Nephron (organoid): ENCODE data around the gene CAPN3.

Experiments used
- H3K27ac Mint-ChIP-seq, 3 experiments: 2 replicates each; pipeline ENCODE4 v1.8.0; 2020; ENCODE audit warnings: mixed read lengths in 3 of 3, mild to moderate bottlenecking in 2 of 3, moderate library complexity in 1 of 3
- H3K27me3 Mint-ChIP-seq: 2 replicates; pipeline ENCODE4 v1.8.0; 2021; ENCODE audit warnings: low read depth, mild to moderate bottlenecking, moderate library complexity, mixed read lengths
- H3K36me3 Mint-ChIP-seq: 2 replicates; pipeline ENCODE4 v1.8.0; 2020; ENCODE audit warnings: low read depth, mixed read lengths
- H3K4me1 Mint-ChIP-seq: 2 replicates; pipeline ENCODE4 v1.8.0; 2020; ENCODE audit warnings: mixed read lengths
- H3K4me3 Mint-ChIP-seq, 3 experiments: 2 replicates each; pipeline ENCODE4 v1.8.0; 2020; ENCODE audit warnings: mild to moderate bottlenecking in 3 of 3, mixed read lengths in 3 of 3, moderate library complexity in 2 of 3
- H3K9me3 Mint-ChIP-seq: 2 replicates; pipeline ENCODE4 v1.8.0; 2020; ENCODE audit warnings: mixed read lengths
- TF ChIP-seq, protein P1 (sequence below), 3 experiments: fragments of 200-600 bp; sonication (generic); IDR thresholded peaks; one replicate each; pipeline ENCODE4 v1.5.0; 2021; ENCODE audit warnings: antibody characterized with exemption in 3 of 3; ENCODE audit not compliant: unreplicated experiment in 3 of 3

CAPN3 gene

DNA sequence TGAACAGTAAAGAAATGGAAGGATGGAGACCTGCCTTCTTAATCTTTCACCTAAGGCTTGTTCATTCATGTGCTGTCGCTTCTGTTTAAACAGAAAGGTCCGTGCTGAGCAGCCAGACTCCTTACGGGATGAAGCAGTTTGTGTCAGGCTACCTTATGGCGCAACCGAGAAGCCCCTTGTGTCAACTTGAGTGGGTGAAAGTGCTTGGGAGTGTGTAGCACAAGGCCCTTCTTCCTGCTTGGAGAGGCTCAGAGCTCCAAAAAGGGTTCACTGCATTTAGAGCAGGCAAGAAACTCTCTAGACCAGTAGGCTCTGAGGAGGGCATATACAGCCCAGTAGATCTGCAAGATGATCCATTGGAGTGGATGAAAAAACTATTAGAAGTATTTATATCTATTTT, 16.0 kb downstream of the CAPN3 start:
- H3K9me3 Mint-ChIP-seq = peaks cover 13% of the 10 kb centered on the region
- H3K27me3 Mint-ChIP-seq = no peaks in the 10 kb centered on the region
- H3K27ac Mint-ChIP-seq = no peak overlapping the region
- no peaks in the 10 kb centered on the region for H3K4me1 Mint-ChIP-seq
- H3K36me3 Mint-ChIP-seq = no peaks in the 10 kb centered on the region
- TF ChIP-seq, protein P1, sequence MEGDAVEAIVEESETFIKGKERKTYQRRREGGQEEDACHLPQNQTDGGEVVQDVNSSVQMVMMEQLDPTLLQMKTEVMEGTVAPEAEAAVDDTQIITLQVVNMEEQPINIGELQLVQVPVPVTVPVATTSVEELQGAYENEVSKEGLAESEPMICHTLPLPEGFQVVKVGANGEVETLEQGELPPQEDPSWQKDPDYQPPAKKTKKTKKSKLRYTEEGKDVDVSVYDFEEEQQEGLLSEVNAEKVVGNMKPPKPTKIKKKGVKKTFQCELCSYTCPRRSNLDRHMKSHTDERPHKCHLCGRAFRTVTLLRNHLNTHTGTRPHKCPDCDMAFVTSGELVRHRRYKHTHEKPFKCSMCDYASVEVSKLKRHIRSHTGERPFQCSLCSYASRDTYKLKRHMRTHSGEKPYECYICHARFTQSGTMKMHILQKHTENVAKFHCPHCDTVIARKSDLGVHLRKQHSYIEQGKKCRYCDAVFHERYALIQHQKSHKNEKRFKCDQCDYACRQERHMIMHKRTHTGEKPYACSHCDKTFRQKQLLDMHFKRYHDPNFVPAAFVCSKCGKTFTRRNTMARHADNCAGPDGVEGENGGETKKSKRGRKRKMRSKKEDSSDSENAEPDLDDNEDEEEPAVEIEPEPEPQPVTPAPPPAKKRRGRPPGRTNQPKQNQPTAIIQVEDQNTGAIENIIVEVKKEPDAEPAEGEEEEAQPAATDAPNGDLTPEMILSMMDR (IDR thresholded peaks at IDR 0.05; ENCODE audit: unreplicated experiment in 3 of 3) = no peak
- no peak overlapping the region for H3K4me3 Mint-ChIP-seq

DNA sequence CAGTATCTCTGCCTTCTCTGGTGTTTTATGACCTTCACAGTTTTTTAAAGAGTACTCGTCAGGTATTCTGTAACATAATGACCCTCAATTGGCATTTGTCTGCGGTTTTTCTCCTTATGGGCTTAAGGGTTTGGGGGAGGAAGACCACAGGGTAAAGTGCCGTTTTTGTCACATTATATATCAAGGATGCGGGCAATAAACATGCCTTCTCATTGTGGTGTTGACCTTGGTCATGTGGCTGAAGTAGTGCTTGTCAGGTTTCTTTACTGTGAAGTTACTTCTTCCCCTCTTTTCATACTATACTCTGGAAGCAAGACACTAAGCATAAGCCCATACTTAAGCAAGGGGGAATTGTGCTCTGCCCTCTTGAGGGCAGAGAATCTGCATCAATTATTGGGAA, 16.6 kb downstream of the CAPN3 start:
- H3K4me3 Mint-ChIP-seq = no peak overlapping the region
- H3K27ac Mint-ChIP-seq = no peak overlapping the region
- TF ChIP-seq, protein P1 (IDR thresholded peaks at IDR 0.05; ENCODE audit: unreplicated experiment in 3 of 3) = no peak
- no peaks in the 10 kb centered on the region for H3K27me3 Mint-ChIP-seq
- peaks cover 12% of the 10 kb centered on the region for H3K9me3 Mint-ChIP-seq
- H3K4me1 Mint-ChIP-seq = no peaks in the 10 kb centered on the region
- H3K36me3 Mint-ChIP-seq = no peaks in the 10 kb centered on the region

DNA sequence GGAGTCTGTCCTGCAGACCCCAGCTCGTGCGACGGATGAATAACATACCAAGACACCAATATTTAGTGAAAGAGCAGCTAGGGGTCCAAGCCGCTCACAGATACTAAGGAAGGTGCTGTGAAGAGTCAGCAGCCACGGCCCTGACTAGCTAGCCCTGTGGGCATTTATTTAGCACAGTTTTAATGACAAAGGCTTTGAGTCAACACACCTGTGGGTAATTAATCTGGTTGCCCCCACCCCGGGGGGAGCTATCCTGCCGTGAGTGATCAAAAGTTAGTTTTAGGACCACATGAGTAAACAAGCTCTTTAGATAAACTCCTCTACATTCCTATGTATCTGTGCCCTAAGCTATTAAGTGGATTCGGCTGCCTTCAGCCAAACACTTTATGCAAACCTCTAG, 18.7 kb downstream of the CAPN3 start:
- Mint-ChIP-seq H3K27ac (no peak overlapping the region), H3K4me1 (no peaks in the 10 kb centered on the region), H3K4me3 (no peak overlapping the region), H3K27me3 (no peaks in the 10 kb centered on the region), H3K9me3 (peaks cover 9% of the 10 kb centered on the region), H3K36me3 (no peaks in the 10 kb centered on the region)
- TF ChIP-seq, protein P1 (IDR thresholded peaks at IDR 0.05; ENCODE audit: unreplicated experiment in 3 of 3) = no peak

DNA sequence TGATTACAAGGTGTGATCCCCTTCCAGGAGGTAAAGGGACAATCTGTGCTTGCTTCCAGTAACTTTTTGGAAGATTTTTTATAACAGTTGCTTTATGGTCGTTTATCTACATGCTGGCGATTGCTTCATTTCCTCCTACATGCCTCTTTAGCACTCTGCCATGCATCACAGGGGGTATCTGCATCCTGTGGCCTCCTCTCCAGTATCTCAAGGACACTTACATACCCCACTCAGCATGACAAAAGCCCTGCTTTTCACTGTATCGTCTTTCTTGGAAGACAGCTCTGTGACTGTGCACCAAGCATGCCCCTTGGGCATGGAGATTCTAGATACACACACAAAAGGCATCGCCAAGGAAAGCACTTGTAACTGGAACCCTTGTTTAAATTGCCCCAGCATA, 25.3 kb downstream of the CAPN3 start:
- Mint-ChIP-seq H3K36me3 (no peaks in the 10 kb centered on the region), H3K27me3 (peaks cover 4% of the 10 kb centered on the region), H3K4me3 (no peak overlapping the region), H3K27ac (no peak overlapping the region), H3K9me3 (peaks cover under 1% of the 10 kb centered on the region), H3K4me1 (peaks cover 14% of the 10 kb centered on the region)
- TF ChIP-seq, protein P1 (IDR thresholded peaks at IDR 0.05; ENCODE audit: unreplicated experiment in 3 of 3) = no peak

DNA sequence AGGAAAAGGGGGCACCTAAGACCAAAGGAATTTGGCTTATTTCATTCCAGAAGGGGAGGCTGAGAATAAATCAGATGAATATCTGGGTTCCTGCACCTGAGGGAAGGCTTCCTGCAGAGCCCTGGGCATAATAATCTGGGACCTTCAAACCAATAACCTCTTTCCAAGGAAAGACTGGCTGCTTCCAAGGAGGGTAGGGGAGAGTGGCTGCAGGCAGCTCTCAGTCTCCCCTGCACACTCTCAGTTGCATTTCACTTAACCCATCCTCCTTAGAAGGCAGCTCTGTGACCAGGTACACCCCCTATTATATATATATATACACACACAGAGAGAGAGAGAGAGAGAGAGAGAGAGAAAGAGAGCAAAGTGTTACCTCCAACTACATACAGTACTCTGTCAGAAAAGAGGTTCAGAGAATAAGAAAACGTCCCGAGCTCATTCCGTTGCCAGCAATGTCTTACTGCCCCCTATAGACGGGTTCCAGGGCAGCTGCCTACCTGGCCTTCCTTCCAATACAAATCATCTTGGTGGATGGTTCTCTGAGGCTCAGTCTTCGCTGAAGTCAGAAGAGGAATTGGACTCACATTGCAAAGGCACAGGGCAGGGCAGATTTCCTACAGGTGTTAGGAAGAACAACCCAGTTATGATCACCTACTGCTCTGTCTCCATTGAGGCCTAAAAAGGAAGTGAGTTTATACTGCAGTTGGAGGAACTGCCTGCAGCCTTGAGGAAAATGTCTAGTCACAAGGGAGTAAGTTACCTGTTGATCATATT, 26.1 kb downstream of the CAPN3 start:
- Mint-ChIP-seq H3K36me3 (no peaks in the 10 kb centered on the region), H3K4me1 (peaks cover 14% of the 10 kb centered on the region), H3K9me3 (no peaks in the 10 kb centered on the region), H3K27ac (peak overlapping the region in 2 of 3 experiments; percentile 40 to 53), H3K27me3 (peaks cover 4% of the 10 kb centered on the region), H3K4me3 (no peak overlapping the region)
- TF ChIP-seq, protein P1 (IDR thresholded peaks at IDR 0.05; ENCODE audit: unreplicated experiment in 3 of 3) = peak; percentile 36 to 56 (median 45)
